Fibroblast of skin of right quadriceps (primary cell): Measurements from ENCODE around the gene ADARB2.
"Not testable (repeated sequence)": the region's sequence is repeated elsewhere in the genome, so short reads cannot be mapped to it uniquely, and the experiment has no call there.

ENCODE experiments used
- DNase-seq: peaks from one replicate; pipeline ENCODE4 v3.0.0-alpha.2; 2013

The ADARB2 gene

GRCh38 chr10:1171586-1171985 lies 565.7 kb downstream of the ADARB2 start:
- no peak for DNase-seq

- no peak for DNase-seq
Observed at GRCh38 chr10:1171182-1171581, 566.1 kb downstream of the ADARB2 start.

GRCh38 chr10:1170867-1171180 lies 566.5 kb downstream of the ADARB2 start:
- no peak for DNase-seq

GRCh38 chr10:1169981-1170866 lies 567.1 kb downstream of the ADARB2 start:
- no peak for DNase-seq

GRCh38 chr10:1169186-1169885 lies 568.0 kb downstream of the ADARB2 start:
- DNase-seq: no peak

- no peak for DNase-seq
Observed at GRCh38 chr10:1168763-1169162, 568.6 kb downstream of the ADARB2 start.

- no peak for DNase-seq
Observed at GRCh38 chr10:1166828-1167275, 570.5 kb downstream of the ADARB2 start.

GRCh38 chr10:1166101-1166827 lies 571.1 kb downstream of the ADARB2 start:
- DNase-seq: no peak

- no peak for DNase-seq
Observed at GRCh38 chr10:1163831-1164230, 573.5 kb downstream of the ADARB2 start.

GRCh38 chr10:1163204-1163660 lies 574.1 kb downstream of the ADARB2 start:
- no peak for DNase-seq

GRCh38 chr10:1162481-1163203 lies 574.7 kb downstream of the ADARB2 start:
- no peak for DNase-seq

- DNase-seq: not testable (repeated sequence)
Observed at GRCh38 chr10:1161315-1161673, 576.0 kb downstream of the ADARB2 start.

GRCh38 chr10:1160561-1161314 lies 576.6 kb downstream of the ADARB2 start:
- no peak for DNase-seq

GRCh38 chr10:1159131-1160061 lies 577.9 kb downstream of the ADARB2 start:
- no peak for DNase-seq

- DNase-seq: not testable (repeated sequence)
Observed at GRCh38 chr10:1158536-1158935, 578.8 kb downstream of the ADARB2 start.

GRCh38 chr10:1158066-1158465 lies 579.3 kb downstream of the ADARB2 start:
- no peak for DNase-seq

- DNase-seq: no peak
Observed at GRCh38 chr10:1157615-1157933, 579.8 kb downstream of the ADARB2 start.

GRCh38 chr10:1156921-1157614 lies 580.3 kb downstream of the ADARB2 start:
- no peak for DNase-seq

- DNase-seq: no peak
Observed at GRCh38 chr10:1156616-1156886, 580.8 kb downstream of the ADARB2 start.

GRCh38 chr10:1155791-1156615 lies 581.3 kb downstream of the ADARB2 start:
- DNase-seq: no peak
